NCI-H1694 treated with DMSO at 0.1 percent for 48 hours (cell line): ENCODE measurements around the gene HTT.
"Not testable (repeated sequence)": the region's sequence is repeated elsewhere in the genome, so short reads cannot be mapped to it uniquely, and the experiment has no call there.

Source experiments
- DNase-seq: peaks from one replicate; lab custom pipeline; 2025; lab: John Stamatoyannopoulos, UW

HTT gene

GRCh38 chr4:3082925-3083515 lies 8.5 kb downstream of the HTT start:
- DNase-seq: no peak

DNA sequence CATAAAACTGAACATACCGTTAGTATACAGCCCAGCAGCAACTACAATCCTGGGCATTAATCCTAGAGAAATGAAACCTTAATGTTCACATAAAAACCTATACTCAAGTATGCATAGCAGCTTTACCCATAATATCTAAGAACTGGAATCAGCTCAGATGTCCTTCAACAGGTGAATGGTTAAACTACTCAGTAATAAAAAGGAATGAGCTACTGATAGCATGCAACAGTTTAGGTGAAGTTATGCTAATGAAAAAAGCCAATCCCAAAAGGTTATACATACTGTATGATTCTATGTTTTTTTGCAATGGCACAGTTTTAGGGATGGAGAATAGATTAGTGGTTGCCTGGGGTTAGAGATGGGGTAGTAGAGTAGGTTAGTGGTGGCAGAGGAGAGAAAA lies 9.3 kb downstream of the HTT start:
- DNase-seq: no peak

- DNase-seq: no peak
These were observed 11.6 kb downstream of the HTT start for GRCh38 chr4:3085948-3086670.

- no peak for DNase-seq
These were observed 12.8 kb downstream of the HTT start for GRCh38 chr4:3087115-3087797.

GRCh38 chr4:3091464-3091863 lies 17.0 kb downstream of the HTT start:
- no peak for DNase-seq

DNA sequence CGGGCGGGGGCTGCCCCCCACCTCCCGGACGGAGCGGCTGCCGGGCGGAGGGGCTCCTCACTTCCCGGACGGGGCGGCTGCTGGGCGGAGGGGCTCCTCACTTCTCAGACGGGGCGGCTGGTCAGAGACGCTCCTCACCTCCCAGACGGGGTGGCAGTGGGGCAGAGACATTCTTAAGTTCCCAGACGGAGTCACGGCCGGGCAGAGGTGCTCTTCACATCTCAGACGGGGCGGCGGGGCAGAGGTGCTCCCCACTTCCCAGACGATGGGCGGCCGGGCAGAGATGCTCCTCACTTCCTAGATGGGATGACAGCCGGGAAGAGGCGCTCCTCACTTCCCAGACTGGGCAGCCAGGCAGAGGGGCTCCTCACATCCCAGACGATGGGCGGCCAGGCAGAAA lies 20.2 kb downstream of the HTT start:
- DNase-seq: not testable (repeated sequence)

- DNase-seq: no peak
These were observed 21.7 kb downstream of the HTT start for GRCh38 chr4:3096202-3096601.

GRCh38 chr4:3098346-3098745 lies 23.9 kb downstream of the HTT start:
- no peak for DNase-seq

DNA sequence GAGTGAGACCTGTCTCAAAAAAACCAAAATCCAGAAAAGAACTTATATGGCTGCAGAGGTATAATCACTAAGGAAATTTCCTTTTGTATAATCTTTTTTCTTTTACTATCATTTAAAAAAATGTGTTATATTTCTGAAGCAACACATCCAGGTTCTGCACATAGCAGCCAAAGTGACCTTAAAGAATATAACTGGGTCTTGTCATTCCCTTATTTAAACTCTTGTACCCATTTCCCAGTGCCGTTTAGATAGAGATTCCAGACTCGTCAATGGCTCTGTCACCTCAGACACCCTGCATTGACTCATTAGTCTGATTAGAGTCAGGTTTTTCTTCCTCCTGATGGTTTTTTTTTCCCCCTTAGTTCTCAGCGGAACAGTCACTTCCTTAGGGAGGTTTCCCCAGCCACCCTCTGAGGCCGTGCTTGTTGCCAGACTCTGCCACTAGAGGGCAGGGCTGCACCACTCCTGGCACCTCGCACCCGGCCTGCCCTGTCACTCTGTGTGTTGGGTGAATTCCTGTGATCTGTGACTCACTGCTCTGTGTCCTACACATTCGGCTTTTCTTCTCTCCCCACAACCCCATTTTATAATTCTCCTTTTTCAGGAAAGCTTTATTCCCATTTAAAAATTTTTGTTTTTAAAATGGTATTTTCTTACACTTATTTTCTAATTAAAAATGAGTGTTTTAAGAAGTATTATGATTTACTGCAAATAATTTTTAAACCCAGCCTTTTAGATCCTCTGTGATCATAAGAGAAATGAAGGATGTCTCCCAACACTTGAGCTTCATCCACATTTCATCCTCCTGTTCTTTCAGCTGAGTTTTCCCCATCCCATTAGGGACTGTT lies 32.1 kb downstream of the HTT start:
- peak; percentile 36 for DNase-seq

DNA sequence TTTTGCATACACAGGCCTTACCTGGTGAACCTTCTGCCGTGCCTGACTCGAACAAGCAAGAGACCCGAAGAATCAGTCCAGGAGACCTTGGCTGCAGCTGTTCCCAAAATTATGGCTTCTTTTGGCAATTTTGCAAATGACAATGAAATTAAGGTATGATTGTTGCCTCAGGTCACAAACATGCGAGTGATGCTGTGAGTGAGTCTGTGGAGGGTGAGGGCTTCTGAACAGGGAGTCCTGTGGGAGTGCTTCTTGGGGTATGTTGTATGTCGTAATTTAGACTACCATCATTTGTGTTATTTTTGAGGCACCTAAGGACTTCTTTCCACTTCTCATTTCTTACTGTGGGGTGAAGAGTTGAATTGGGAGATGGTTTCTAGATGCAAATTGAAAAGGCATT lies 32.8 kb downstream of the HTT start:
- no peak for DNase-seq

DNA sequence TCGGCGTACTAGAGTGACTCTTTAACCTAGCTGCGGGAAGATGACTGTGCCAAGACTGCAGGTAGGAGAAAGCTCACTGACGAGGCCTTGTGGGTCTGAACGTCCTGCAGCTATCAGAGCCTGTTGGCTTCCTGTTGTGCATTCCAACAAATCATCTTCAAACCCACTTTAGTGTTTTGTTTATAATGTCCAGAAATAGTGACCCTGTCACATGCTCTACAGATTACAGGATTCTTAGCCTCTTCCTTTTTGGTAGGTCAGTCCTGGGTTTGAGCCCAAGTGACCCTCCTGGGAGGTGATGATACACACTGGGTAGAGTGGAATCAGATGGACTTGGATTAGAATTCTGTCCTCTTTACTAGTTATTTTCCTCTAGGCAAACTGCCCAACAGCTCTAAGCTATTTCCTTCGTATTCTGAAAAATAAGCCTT lies 33.2 kb downstream of the HTT start:
- no peak for DNase-seq

- no peak for DNase-seq
These were observed 33.7 kb downstream of the HTT start for GRCh38 chr4:3108211-3108610.

DNA sequence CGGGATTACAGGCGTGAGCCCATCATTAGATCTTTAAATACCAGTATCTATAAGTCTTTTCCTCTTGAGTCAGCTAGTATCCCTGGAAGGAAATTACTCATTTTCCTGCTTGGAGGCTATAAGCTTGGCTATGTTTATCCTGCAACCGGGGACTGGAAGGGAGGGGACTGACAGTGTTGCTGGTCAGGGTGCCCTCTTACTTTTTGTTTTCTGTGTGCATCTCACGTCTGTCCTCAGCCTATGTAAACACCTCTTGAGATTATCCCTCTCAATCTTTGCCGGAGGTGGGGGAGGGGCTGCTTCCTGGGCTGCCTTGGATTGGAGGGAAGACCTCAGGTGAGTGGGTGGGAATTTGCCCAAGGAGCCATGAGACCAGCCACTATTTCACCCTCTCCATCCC lies 37.0 kb downstream of the HTT start:
- DNase-seq: no peak

DNA sequence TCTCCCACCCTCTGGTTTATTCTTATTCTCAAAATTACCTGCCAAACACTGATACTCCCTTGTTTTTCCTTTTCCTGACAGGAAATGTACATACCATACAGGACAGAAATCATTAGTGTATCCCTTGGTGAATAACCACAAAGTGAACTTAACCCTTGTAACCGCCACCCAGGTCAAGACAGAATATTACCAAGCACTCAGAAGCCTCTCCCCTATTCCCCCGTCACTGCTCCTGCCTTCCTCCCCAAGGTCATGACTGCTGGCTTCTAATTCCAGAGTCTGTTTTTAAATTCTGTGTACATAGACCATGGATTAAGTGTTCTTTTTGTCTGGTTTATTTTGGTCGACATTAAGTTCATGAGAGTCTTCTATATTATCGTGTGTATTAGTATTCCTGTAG lies 37.7 kb downstream of the HTT start:
- no peak for DNase-seq

DNA sequence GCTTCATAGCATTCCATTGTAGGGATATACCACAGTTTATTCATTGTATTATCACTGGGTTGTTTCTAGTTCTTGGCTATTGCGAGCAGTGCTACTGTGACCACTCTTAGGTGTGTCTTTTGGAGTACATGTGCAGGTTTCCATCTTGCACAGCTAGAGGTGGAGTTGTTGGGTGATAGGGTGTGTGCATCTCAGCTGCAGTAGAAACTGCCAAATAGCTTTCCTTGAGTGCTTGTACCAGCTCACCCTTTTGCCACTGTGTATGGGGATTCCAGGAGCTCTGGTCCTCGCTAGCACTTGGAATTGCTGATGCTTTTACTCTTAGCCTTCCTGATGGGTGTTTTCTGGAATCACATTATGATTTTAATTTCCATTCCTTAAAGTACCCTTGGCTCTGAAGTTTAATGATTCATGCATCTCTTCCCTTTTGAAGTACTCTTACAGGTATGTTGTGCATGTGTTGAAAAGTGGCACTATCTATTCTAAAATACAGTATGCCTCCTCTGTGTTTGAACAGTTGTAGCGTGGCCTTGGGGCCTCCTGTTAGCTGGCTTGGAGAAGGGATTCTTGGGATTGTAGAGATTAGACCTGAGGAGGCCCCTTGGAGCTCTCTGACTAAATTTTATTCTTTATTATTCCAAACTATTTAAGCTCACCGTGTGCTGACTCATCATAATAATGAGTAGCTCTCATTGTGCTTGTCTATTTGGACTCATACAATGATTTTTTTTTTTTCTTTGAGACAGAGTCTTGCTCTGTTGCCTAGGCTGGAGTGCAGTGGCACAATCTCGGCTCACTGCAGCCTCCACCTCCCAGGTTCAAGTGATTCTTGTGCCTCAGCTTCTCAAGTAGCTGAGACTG lies 38.4 kb downstream of the HTT start:
- no peak for DNase-seq

GRCh38 chr4:3114377-3114776 lies 39.9 kb downstream of the HTT start:
- no peak for DNase-seq

DNA sequence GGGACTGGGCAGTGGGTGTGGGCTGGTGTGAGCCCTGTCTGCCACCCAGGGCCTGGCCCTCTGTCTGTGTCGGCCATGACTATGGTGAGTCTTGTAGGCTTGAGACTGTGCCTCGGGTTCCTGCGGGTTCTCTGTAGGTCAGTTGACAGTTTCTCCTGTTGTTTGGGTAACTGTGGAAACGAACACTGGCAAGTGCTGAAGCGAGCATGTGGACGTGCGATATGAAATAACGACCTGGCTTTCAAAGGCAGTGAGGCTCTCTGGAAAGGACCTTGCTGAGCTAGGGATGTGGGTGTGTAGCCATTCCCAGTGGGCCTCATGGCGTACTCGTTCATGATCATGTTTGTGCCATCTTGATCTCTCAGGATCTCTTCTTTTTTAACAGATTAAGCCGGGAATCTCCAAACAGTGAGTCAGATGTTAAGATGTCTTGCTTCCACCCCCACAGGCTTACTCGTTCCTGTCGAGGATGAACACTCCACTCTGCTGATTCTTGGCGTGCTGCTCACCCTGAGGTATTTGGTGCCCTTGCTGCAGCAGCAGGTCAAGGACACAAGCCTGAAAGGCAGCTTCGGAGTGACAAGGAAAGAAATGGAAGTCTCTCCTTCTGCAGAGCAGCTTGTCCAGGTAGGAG lies 41.3 kb downstream of the HTT start:
- no peak for DNase-seq

DNA sequence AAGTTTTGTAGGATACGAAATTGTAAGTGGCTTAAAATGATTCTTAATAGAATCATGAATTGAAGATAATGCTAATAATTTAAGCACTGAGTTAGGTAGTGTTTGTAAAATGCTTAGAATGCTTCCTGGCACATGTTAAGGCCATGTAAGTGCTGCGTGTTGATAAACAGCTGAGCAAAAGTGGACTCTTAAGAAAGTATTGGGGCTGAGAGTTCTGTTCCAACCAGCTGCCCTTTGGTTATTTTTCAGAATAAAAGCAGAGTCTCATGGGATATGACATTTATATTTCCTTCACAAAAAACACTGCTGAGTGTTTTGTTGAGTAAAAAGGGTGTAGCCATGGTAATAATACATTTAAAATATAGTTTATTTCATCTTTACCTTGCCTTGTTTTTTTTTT lies 42.5 kb downstream of the HTT start:
- DNase-seq: no peak

DNA sequence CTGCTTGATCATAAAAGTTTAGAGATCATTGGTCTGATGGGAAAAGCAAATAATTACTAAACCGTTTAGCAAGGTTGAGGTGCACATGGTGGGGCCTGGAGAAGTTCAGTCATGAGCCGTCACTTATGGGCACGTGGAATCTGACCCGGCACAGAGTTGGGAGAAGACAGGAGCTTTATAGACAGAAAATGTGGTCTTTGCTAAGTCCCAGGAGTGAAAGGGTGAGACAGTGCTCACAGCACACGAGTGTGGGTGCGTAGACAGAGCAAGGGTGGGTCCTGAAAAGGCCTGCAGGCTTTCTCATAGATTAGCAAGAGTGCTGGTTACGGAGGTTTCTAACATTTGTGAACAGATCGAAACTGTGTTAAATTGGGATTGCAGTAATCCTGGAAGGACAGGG lies 43.8 kb downstream of the HTT start:
- DNase-seq: no peak

GRCh38 chr4:3119464-3119863 lies 45.0 kb downstream of the HTT start:
- no peak for DNase-seq

DNA sequence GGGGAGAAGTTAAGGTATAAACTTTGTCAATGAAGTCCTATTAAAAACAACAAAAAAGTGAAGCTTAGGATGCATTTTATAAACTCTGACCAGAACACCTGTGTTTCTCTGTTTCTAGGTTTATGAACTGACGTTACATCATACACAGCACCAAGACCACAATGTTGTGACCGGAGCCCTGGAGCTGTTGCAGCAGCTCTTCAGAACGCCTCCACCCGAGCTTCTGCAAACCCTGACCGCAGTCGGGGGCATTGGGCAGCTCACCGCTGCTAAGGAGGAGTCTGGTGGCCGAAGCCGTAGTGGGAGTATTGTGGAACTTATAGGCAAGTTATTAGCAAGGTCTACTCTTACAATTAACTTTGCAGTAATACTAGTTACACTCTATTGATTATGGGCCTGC lies 46.6 kb downstream of the HTT start:
- DNase-seq: no peak
